ENCODE measurements around the gene ARHGEF28.

Gene ARHGEF28

GRCh38 chr5:73989956-73990355 lies 364.0 kb downstream of the ARHGEF28 start:
- no peak for DNase-seq (ENCODE audit: low read depth)
- TF ChIP-seq CTCF (IDR thresholded peaks at IDR 0.05; ENCODE audit: low read depth, low read length, missing control alignments): no peak

More at GRCh38 chr5:73989956-73990355, 364.0 kb downstream of the ARHGEF28 start:
- no peak overlapping the region for H3K4me3 ChIP-seq (ENCODE audit: low read depth, low read length)

All from GM12864 (cell line).